ENCODE data around the gene RALGPS2.

RALGPS2 gene

DNA sequence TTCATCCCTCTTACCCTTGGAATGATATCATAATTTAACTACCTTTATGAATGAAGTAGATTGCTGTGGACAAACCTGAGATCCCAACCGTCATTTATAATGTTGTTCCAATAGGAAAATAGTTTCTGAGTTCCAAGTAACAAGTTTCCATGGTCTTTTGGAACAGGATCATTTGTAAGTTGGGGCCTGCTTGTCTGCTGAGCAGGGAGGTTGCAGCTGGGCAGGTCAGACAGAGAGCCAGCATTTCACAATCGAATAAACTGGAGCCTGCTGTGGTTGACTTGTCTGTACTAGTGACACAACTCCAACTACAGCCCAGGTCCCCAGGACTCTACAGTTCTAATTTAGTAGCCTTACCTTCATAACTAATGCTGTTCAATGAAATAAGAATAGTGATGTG is 18.6 kb upstream of the RALGPS2 start:
- H3K9me3 ChIP-seq (ENCODE audit: severe bottlenecking): no peaks in the 10 kb centered on the region
- no peaks in the 10 kb centered on the region for H3K27me3 ChIP-seq (ENCODE audit: insufficient read depth, low read depth, severe bottlenecking)
- no peak overlapping the region for H3K4me3 ChIP-seq (ENCODE audit: low read depth, low read length)
- H3K27ac ChIP-seq: no peak overlapping the region
- no peaks in the 10 kb centered on the region for H3K36me3 ChIP-seq
- TF ChIP-seq, protein P1, sequence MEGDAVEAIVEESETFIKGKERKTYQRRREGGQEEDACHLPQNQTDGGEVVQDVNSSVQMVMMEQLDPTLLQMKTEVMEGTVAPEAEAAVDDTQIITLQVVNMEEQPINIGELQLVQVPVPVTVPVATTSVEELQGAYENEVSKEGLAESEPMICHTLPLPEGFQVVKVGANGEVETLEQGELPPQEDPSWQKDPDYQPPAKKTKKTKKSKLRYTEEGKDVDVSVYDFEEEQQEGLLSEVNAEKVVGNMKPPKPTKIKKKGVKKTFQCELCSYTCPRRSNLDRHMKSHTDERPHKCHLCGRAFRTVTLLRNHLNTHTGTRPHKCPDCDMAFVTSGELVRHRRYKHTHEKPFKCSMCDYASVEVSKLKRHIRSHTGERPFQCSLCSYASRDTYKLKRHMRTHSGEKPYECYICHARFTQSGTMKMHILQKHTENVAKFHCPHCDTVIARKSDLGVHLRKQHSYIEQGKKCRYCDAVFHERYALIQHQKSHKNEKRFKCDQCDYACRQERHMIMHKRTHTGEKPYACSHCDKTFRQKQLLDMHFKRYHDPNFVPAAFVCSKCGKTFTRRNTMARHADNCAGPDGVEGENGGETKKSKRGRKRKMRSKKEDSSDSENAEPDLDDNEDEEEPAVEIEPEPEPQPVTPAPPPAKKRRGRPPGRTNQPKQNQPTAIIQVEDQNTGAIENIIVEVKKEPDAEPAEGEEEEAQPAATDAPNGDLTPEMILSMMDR (IDR thresholded peaks at IDR 0.05; ENCODE audit: low read depth, low read length): no peak
- DNase-seq: no peak

DNA sequence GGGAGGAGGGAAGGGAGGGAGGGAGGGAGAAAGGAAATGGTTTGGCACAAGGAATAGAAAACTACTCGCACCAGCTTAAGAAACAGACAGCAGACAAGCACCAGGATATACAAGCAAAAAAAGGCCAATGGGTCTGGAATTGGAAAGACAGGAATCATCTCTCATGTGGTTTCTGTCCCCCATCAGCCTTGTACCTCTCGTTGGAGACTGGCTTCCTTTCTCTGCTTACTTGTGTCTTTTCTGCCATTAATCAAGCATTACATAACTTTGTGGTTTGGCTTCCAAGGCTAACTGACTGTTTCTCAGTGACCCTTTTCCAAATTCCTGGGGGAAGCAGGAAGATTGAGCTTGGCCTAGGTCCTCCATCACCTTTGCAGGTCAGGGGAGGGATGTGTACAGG is 11.8 kb upstream of the RALGPS2 start:
- TF ChIP-seq, protein P1 (IDR thresholded peaks at IDR 0.05; ENCODE audit: low read depth, low read length): no peak
- no peak for DNase-seq
- H3K36me3 ChIP-seq: no peaks in the 10 kb centered on the region
- H3K27ac ChIP-seq: no peak overlapping the region
- H3K9me3 ChIP-seq (ENCODE audit: severe bottlenecking): no peaks in the 10 kb centered on the region
- H3K4me3 ChIP-seq (ENCODE audit: low read depth, low read length): no peak overlapping the region
- H3K27me3 ChIP-seq (ENCODE audit: insufficient read depth, low read depth, severe bottlenecking): no peaks in the 10 kb centered on the region

DNA sequence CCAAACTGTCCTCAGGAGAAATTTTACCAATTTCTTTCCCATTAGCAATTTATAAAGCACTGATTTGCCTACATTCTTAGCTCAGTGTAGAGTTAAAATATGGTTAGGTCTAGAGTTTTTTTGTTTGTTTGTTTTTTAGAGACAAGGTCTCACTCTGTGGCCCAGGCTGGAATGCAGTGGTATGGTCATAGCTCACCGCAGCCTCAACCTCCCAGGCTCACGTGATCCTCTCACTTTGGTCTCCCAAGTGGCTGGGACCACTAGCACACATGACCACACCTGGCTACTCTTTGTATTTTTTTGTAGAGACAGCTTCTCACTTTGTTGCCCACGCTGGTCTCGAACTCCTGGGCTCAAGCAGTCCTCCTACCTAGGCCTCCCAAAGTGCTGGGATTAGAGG is 10.6 kb upstream of the RALGPS2 start:
- no peak overlapping the region for H3K27ac ChIP-seq
- H3K36me3 ChIP-seq: no peaks in the 10 kb centered on the region
- H3K27me3 ChIP-seq (ENCODE audit: insufficient read depth, low read depth, severe bottlenecking): no peaks in the 10 kb centered on the region
- H3K9me3 ChIP-seq (ENCODE audit: severe bottlenecking): no peaks in the 10 kb centered on the region
- no peak overlapping the region for H3K4me3 ChIP-seq (ENCODE audit: low read depth, low read length)
- DNase-seq: no peak
- TF ChIP-seq, protein P1 (IDR thresholded peaks at IDR 0.05; ENCODE audit: low read depth, low read length): no peak

DNA sequence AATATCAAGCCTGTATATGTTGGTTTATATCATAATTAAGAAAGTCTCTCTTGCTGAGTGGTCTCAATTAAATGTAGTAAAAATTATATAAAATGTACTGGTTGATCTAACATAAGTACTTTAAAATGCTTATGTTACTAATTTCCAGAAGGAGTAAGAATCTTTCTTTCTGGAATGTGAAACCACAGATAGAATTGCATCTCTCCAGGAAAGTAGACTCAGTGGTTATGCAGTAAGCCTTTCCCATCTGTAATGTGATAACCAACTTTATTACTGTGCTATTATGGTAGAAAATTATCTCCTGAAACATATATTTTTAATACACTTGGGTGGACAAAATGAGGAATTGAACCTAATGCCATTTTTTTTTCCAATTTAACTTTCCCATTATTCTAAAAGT is 8.9 kb upstream of the RALGPS2 start:
- no peaks in the 10 kb centered on the region for H3K36me3 ChIP-seq
- H3K4me3 ChIP-seq (ENCODE audit: low read depth, low read length): no peak overlapping the region
- DNase-seq: no peak
- no peaks in the 10 kb centered on the region for H3K27me3 ChIP-seq (ENCODE audit: insufficient read depth, low read depth, severe bottlenecking)
- no peaks in the 10 kb centered on the region for H3K9me3 ChIP-seq (ENCODE audit: severe bottlenecking)
- H3K27ac ChIP-seq: no peak overlapping the region
- TF ChIP-seq, protein P1 (IDR thresholded peaks at IDR 0.05; ENCODE audit: low read depth, low read length): no peak

DNA sequence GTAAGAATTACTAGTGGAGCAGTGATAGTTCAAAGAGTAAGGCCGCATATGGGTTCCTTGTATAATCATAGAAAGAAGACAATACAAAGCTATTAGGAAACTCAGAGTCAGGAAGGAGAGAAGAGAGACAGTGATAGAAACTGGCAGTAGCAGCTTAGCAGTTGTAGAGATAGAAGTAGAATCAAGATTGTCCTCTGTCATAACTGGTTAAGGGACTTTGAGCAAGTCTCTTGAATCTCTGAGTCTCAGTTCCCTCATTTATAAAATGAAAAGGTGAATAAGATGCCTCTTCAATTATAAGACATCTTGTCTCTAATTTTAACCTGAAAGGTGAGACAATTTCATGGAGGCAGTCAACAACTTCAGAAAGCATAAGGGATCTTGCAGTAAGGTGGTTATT is 6.5 kb upstream of the RALGPS2 start:
- no peak overlapping the region for H3K4me3 ChIP-seq (ENCODE audit: low read depth, low read length)
- H3K27me3 ChIP-seq (ENCODE audit: insufficient read depth, low read depth, severe bottlenecking): no peaks in the 10 kb centered on the region
- H3K36me3 ChIP-seq: no peaks in the 10 kb centered on the region
- TF ChIP-seq, protein P1 (IDR thresholded peaks at IDR 0.05; ENCODE audit: low read depth, low read length): no peak
- no peak for DNase-seq
- no peaks in the 10 kb centered on the region for H3K9me3 ChIP-seq (ENCODE audit: severe bottlenecking)
- no peak overlapping the region for H3K27ac ChIP-seq

DNA sequence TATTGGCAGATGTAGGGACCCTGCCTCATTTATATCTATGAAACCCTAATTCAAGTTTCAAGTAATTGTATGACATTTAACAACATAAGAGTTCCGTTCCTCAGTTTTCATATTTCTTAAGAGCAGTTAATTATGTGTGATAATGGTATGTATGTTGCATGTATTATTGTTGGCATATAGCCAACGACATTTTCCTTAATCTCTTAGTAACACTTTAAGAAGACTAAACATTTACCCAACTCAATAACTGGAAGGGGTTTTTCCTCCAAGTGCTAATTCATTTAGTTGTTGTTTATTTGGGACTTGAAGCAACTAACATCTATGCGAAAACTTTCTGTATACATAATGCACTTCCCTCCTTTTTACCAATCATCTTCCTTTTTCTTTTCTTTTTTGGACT is 1.5 kb upstream of the RALGPS2 start:
- Histone ChIP-seq H3K4me3 (ENCODE audit: low read depth, low read length) (no peak overlapping the region), H3K27me3 (ENCODE audit: insufficient read depth, low read depth, severe bottlenecking) (no peaks in the 10 kb centered on the region), H3K9me3 (ENCODE audit: severe bottlenecking) (no peaks in the 10 kb centered on the region), H3K27ac (no peak overlapping the region), H3K36me3 (peaks cover 3% of the 10 kb centered on the region; the same call in 1 of the 2 replicates)
- TF ChIP-seq, protein P1 (IDR thresholded peaks at IDR 0.05; ENCODE audit: low read depth, low read length): no peak
- DNase-seq: no peak

All from WERI-Rb-1 (cell line).